GM12801 (cell line): ENCODE results near the gene RPTOR.

Experiments
- TF ChIP-seq, protein P1 (sequence below): IDR thresholded peaks from one replicate; pipeline ENCODE4 v1.5.1; 2011; ENCODE audit warnings: control low read depth; ENCODE audit not compliant: insufficient read length; ENCODE audit errors: extremely low read depth

RPTOR gene

DNA sequence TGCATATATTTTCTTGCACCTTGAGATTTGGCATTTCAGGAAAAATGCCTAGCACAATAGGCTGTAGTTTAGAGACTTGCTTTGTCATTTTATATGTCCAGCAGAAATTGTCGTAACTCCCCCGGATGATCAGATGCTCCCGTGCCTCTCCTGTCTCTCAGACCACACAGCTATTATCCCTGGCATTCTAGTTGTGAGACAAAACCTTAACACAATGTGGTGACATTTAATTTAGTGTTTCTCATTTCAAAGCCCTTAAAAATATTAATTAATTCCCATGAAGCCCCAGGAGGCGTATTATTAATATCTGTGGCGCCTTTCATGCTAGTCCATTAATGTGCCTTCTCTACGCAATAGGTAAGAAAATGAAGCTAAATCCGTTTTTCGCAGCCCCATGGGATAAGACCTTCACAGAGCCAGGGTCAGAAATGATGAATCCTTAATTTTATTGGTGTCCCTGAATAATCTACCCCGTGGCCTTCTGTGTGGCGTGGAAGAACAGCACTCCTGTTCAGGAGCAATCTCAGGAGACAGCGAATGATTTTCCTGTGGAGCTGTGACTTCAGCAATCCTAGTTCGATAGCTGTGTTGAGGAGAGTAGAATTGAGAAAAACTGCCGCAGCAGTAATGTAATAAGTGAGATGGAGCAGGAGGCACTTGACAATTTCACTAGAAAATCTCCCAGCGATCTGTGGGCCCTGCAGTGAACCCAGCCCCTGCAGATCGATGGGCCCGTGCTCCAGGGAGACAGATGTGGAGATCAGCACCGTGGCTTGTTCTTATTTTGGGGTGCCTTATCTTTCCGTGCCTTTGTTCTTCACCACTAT lies 157.9 kb downstream of the RPTOR start:
- TF ChIP-seq, protein P1, sequence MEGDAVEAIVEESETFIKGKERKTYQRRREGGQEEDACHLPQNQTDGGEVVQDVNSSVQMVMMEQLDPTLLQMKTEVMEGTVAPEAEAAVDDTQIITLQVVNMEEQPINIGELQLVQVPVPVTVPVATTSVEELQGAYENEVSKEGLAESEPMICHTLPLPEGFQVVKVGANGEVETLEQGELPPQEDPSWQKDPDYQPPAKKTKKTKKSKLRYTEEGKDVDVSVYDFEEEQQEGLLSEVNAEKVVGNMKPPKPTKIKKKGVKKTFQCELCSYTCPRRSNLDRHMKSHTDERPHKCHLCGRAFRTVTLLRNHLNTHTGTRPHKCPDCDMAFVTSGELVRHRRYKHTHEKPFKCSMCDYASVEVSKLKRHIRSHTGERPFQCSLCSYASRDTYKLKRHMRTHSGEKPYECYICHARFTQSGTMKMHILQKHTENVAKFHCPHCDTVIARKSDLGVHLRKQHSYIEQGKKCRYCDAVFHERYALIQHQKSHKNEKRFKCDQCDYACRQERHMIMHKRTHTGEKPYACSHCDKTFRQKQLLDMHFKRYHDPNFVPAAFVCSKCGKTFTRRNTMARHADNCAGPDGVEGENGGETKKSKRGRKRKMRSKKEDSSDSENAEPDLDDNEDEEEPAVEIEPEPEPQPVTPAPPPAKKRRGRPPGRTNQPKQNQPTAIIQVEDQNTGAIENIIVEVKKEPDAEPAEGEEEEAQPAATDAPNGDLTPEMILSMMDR = no peak

DNA sequence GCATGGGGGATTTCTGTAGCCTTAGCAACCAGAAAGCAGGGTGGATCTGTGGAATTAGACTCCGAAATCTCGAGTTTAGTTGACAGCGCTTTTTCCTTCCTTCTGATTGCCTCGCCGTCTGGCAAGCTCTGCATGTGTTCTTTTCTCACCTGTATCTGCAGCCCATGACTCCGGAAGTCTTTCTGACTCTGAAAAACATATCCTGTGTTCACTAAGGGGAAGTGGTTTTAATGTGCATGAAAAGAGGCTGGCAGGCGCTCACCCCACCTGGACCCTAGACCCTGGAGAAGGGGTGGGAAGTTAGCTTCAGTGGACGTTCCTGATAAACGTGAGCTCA lies 158.5 kb downstream of the RPTOR start:
- TF ChIP-seq, protein P1 = no peak

DNA sequence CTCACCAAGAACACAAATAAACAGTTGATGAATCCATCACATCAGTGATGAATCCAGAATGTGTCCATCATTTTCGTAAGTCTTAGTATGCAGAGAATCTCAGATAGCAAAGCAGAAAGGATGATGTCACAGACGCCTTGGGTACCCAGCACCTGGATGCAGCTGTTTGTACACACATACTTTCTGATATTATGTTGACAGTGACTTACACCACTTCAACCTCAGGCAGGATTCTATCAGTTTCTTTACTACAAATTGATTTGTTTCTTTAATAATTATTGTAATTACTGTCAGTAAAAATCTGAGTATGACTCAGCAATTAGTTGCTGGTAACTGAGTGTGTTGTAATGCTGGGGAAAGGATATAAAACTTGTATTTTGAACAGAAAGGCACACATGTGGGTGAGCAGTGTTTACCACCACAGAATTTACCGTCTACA lies 159.8 kb downstream of the RPTOR start:
- TF ChIP-seq, protein P1 = no peak

DNA sequence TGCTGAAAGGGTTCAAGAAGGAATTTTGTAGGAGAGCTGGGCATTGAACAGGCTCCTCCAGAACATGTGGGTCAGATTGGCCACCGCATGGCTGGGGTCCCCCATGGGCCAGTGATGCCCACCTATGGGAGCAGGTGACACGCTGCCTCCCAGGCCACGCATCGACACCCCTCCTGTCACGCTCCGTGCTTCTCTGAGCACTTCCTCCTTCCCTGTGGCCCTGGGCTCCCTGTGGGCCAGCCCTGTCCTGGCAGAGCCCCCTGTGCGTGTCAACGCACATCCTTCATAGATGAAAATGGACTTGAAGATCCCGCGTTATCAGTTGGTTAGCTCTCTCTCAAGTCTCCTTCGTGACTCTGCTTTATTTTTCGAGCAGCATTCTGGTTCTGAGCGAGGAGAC lies 160.3 kb downstream of the RPTOR start:
- TF ChIP-seq, protein P1 = no peak

DNA sequence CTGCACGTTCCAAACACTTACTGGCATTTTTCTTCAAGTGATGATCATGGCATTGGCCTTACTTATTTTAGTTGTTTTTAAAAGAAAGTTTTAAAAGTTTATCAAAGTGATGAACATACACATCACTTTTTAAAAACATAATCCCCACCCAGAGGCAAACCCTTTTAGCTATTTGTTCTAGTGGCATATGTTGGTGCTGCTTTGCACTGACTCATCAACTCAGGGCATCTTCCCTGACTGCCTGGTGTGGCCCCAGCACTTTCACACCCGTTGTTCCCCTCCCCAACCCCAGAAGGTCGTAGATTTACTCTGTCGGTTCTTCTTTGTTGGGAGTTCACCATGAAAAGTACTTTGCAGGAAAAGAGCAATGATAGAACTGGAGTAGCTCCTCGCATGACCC lies 161.3 kb downstream of the RPTOR start:
- TF ChIP-seq, protein P1 = no peak

DNA sequence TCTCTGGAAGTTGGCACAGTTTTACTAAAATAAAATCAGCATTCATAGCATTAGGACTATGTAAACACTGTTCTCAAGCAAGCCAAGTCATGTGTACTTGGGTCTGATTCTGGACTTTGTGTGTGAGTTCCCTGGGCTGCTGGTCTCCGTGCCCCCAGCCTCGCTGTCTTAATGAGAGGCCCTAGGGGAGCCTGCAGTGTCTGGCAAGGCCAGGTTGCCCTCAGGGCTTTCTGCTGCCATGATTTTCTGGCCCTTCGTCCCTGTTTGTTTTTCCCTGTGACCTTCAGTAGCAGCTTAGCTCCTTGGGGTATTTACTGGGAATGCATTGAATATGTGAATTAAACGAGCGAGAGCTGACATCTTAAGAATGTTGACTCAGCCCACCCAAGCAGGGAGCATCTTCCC lies 161.8 kb downstream of the RPTOR start:
- TF ChIP-seq, protein P1 = no peak

DNA sequence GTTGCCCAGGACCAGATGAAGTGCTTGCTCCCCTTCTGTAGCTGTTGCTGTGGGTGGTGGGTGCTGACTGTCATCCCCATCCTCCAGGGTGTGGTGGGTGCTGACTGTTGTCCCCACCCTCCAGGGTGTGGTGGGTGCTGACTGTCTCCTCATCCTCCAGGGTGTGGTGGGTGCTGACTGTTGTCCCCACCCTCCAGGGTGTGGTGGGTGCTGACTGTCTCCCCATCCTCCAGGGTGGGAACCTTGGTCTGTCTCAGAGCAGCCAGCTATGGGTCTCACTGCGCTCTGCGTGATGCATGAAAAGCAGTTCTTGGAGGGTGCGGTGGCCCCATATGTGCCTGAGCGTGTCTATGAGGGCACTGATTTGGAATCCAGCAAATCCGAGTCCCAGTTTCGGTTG lies 163.8 kb downstream of the RPTOR start:
- TF ChIP-seq, protein P1 = no peak
